Spleen (tissue), 11 donors: Measurements from ENCODE around the gene FGF2. TPM values are rescaled to one million over a fixed set of nuclear protein-coding genes. Genes with fewer than 3 reads are reported as not detected.

Experiments used
- DNase-seq: peaks from one replicate; pipeline ENCODE4 v3.0.0-alpha.2; 2020
- H3K27ac ChIP-seq, 8 donors: fragments of 200-600 bp; sonication (generic) in 7 of 8; 1 replicate in 4 of 8; 2 replicates in 4 of 8; pipeline versions ENCODE4 v1.5.0 to v1.8.0; 2016 to 2021; ENCODE audit warnings: inconsistent platforms in 4 of 8, mild to moderate bottlenecking in 4 of 8, moderate library complexity in 1 of 8
- H3K27me3 ChIP-seq, 7 donors: fragments of 200-600 bp; sonication (generic) in 6 of 7; replicated peaks in 1 of 7; 1 replicate in 4 of 7; 2 replicates in 3 of 7; pipeline versions ENCODE4 v1.5.0 to v1.8.0; 2016 to 2021; ENCODE audit warnings: inconsistent platforms in 3 of 7, mild to moderate bottlenecking in 1 of 7
- H3K36me3 ChIP-seq, 6 donors: fragments of 200-600 bp; sonication (generic) in 5 of 6; 1 replicate in 4 of 6; 2 replicates in 2 of 6; pipeline versions ENCODE4 v1.5.0 to v1.8.0; 2016 to 2021; ENCODE audit warnings: inconsistent platforms in 2 of 6
- H3K4me1 ChIP-seq, 6 donors: fragments of 200-600 bp; sonication (generic) in 5 of 6; 1 replicate in 3 of 6; 2 replicates in 3 of 6; pipeline versions ENCODE4 v1.5.0 to v1.8.0; 2016 to 2021; ENCODE audit warnings: inconsistent platforms in 3 of 6
- H3K4me3 ChIP-seq, 8 donors: fragments of 200-600 bp; sonication (generic) in 7 of 8; 1 replicate in 4 of 8; 2 replicates in 4 of 8; pipeline versions ENCODE4 v1.5.0 to v1.8.0; 2016 to 2021; ENCODE audit warnings: inconsistent platforms in 4 of 8, mild to moderate bottlenecking in 4 of 8, moderate library complexity in 2 of 8
- H3K9me3 ChIP-seq, 8 donors: fragments of 200-600 bp; sonication (generic) in 7 of 8; 1 replicate in 4 of 8; 2 replicates in 4 of 8; pipeline versions ENCODE4 v1.5.0 to v1.8.0; 2016 to 2021; ENCODE audit warnings: inconsistent platforms in 4 of 8
- CTCF ChIP-seq, 11 experiments: fragments of 200-600 bp in 7 of 11; fragments of 450-650 bp in 4 of 11; sonication (generic) in 4 of 11; IDR thresholded peaks in 8 of 11; conservative IDR thresholded peaks in 3 of 11; 1 replicate in 7 of 11; 2 replicates in 4 of 11; pipeline versions ENCODE4 v1.4.0 to v1.8.0; 2016 to 2021; ENCODE audit warnings: antibody characterized with exemption in 11 of 11, inconsistent platforms in 4 of 11, mild to moderate bottlenecking in 1 of 11
- POLR2A ChIP-seq, 3 donors: fragments of 450-650 bp; IDR thresholded peaks; one replicate each; pipeline ENCODE4 v1.5.1; 2017; ENCODE audit warnings: antibody characterized with exemption in 3 of 3, mild to moderate bottlenecking in 1 of 3
- POLR2AphosphoS5 ChIP-seq, 3 donors: sonication (generic); formaldehyde crosslinking; IDR thresholded peaks; one replicate each; pipeline ENCODE4 v1.5.1; 2017; ENCODE audit warnings: antibody characterized with exemption in 3 of 3
- WGBS, 5 donors: extraction: QIAGEN DNeasy Blood & Tissue Kit in 3 of 5; methylation state at CpG; one replicate each; pipeline versions ENCODE4 v1.1.5 to v1.1.7; 2013 to 2018; 5-methylcytosine and 5-hydroxymethylcytosine counted together
- intact Hi-C: fragments of 100-400 bp; cut with DNase I; formaldehyde crosslinking; loops from one replicate; pipeline ENCODE4 v1.15.0; 2023; ENCODE audit warnings: low total_unique reads
- polyA plus RNA-seq, 3 donors: library from polyadenylated mRNA; stranded (reverse); fragments of 200-250 nt; gene quantifications; one replicate each; pipeline ENCODE4 v1.2.1, GENCODE V29; 2013
- total RNA-seq, 7 donors: library from RNA; depleted of rRNA in 3 of 7; stranded (reverse); fragments of >200 nt in 3 of 7; fragmentation: NEBNext Ultra II Directional in 4 of 7; extraction: Animal tissue kit (Norgen Biotek cat#: 25700) in 4 of 7; gene quantifications; one replicate each; pipeline versions ENCODE4 v1.1.0 to v1.2.1, GENCODE V29; 2016 to 2021
- donor health status: healthy with polysubstance abuse.
- donor health status: DM: no; HTN: no; CAD: no; lungs with moderate emphysema.
- donor health status: DM: no; HTN: no; CAD: no.
- donor health status: Bipolar disorder and iron deficiency.
- donor health status: healthy.
- donor health status: DM: no; HTN: no; CAD: no.
- donor health status: DM: yes; HTN: yes; CAD: no.

FGF2 gene
- total and polyA plus RNA-seq, 10 donors: 0.48 to 3.1 (median 1.5) TPM

DNA sequence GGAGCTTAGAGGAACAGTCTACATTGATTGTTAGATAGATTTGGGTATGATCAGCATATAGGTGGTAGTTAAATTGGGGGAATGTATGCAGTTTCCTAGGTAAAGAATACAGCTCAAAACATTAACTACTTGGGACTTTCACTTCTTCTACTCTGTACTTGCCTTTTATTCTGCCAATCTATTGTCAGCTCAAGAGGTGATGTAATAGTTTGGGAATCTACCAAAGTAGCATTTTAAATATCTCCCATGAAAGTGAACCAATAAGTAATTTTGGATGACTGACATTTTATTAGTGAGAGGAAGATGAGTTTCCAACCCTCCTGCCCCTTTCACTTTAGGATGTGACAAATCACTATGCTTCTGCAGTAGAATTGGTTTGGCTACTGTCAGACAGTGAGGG lies 52.4 kb downstream of the FGF2 start:
- H3K36me3 ChIP-seq: no peaks in the 10 kb centered on the region
- TF ChIP-seq CTCF (IDR thresholded peaks at IDR 0.05 in 8 of 11, conservative IDR thresholded peaks at IDR 0.05 in 3 of 11) (no peak), POLR2AphosphoS5 (IDR thresholded peaks at IDR 0.05) (no peak), POLR2A (IDR thresholded peaks at IDR 0.05) (no peak)
- H3K27me3 ChIP-seq: peaks cover 0 to 4% (median 0%) of the 10 kb centered on the region in 7 donors
- no peak overlapping the region for H3K27ac ChIP-seq
- no peak for DNase-seq
- H3K4me1 ChIP-seq: no peaks in the 10 kb centered on the region
- peaks cover 0 to 15% (median 10%) of the 10 kb centered on the region in 8 donors for H3K9me3 ChIP-seq
- H3K4me3 ChIP-seq: no peak overlapping the region
- intact Hi-C loops: no loop called here

GRCh38 chr4:122882857-122883735 lies 56.5 kb downstream of the FGF2 start:
- peaks cover 0 to 15% (median 10%) of the 10 kb centered on the region in 8 donors for H3K9me3 ChIP-seq
- TF ChIP-seq POLR2A (IDR thresholded peaks at IDR 0.05): no peak
- no peak for TF ChIP-seq POLR2AphosphoS5 (IDR thresholded peaks at IDR 0.05)
- no peak for TF ChIP-seq CTCF (IDR thresholded peaks at IDR 0.05 in 8 of 11, conservative IDR thresholded peaks at IDR 0.05 in 3 of 11)
- DNase-seq: no peak
- no peaks in the 10 kb centered on the region for H3K27me3 ChIP-seq
- H3K4me1 ChIP-seq: no peaks in the 10 kb centered on the region
- intact Hi-C loops: no loop called here
- H3K27ac ChIP-seq: no peak overlapping the region
- H3K4me3 ChIP-seq: no peak overlapping the region
- no peaks in the 10 kb centered on the region for H3K36me3 ChIP-seq
- WGBS, 5 donors: 90 to 94% (median 93%) methylated on average over 5 of the region's 5 CpGs

DNA sequence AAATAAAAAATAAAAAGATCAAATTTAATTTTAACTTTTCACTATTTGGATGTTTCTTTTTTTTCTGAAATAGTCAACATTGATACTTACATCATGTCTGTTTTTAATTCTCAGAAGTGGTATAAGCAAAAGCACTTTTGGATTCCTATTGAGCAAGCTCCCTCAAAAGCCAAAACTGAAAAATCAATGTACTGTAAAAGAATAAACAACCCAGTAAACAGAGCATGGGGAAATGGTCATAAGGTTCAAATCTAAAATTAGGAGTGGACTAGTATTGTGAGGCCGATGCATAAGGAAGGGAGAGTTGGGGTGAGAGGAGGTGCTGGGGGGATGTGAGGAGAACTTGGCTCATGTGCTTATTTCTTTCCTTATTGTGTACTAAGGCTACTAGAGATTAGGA lies 57.9 kb downstream of the FGF2 start:
- TF ChIP-seq POLR2AphosphoS5 (IDR thresholded peaks at IDR 0.05): no peak
- TF ChIP-seq POLR2A (IDR thresholded peaks at IDR 0.05): no peak
- TF ChIP-seq CTCF (IDR thresholded peaks at IDR 0.05 in 8 of 11, conservative IDR thresholded peaks at IDR 0.05 in 3 of 11): no peak
- no peak overlapping the region for H3K27ac ChIP-seq
- no peaks in the 10 kb centered on the region for H3K27me3 ChIP-seq
- no peak for DNase-seq
- H3K9me3 ChIP-seq: peaks cover 0 to 15% (median 10%) of the 10 kb centered on the region in 8 donors
- WGBS, 5 donors: 86 to 97% (median 92%) methylated on average over 1 of the region's 1 CpG
- H3K4me3 ChIP-seq: no peak overlapping the region
- intact Hi-C loops: no loop called here
- no peaks in the 10 kb centered on the region for H3K4me1 ChIP-seq
- H3K36me3 ChIP-seq: no peaks in the 10 kb centered on the region

DNA sequence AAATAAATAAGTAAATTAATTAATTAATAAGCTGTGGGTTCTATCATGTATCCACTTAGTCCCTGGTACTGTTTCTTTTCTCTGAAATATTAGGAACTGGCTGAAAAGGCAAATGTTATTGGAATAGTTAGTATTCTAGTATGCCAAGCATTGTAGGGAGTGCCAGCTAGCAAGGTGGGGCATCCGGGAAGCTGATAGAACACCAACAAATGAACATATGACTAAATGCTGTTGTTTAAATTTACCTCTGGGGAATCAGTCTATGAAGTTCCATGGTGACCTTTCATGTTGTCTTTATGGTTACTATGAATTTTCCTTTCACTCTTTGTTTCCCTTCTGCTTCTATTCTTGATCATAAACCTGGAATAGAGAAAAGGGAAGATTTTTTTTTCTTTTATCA lies 63.1 kb downstream of the FGF2 start:
- H3K9me3 ChIP-seq: no peaks in the 10 kb centered on the region
- no peak overlapping the region for H3K27ac ChIP-seq
- TF ChIP-seq CTCF (IDR thresholded peaks at IDR 0.05 in 8 of 11, conservative IDR thresholded peaks at IDR 0.05 in 3 of 11) (no peak), POLR2AphosphoS5 (IDR thresholded peaks at IDR 0.05) (no peak), POLR2A (IDR thresholded peaks at IDR 0.05) (no peak)
- H3K4me3 ChIP-seq: no peak overlapping the region
- intact Hi-C loops: no loop called here
- no peaks in the 10 kb centered on the region for H3K27me3 ChIP-seq
- H3K4me1 ChIP-seq: no peaks in the 10 kb centered on the region
- WGBS, 5 donors: 82 to 100% (median 83%) methylated on average over 1 of the region's 1 CpG
- no peak for DNase-seq
- peaks cover 0 to 17% (median 0%) of the 10 kb centered on the region in 6 donors for H3K36me3 ChIP-seq
